CD14-positive monocyte (primary cell): ENCODE measurements around the gene ZNF500. TPM values are rescaled to one million over a fixed set of nuclear protein-coding genes. Genes with fewer than 3 reads are reported as not detected.

ENCODE experiments used
- DNase-seq, 3 donors: peaks; one replicate each; pipeline ENCODE4 v3.0.0-alpha.2; 2011 to 2022
- H2AFZ ChIP-seq: 2 replicates; pipeline ENCODE4 v1.6.0; 2012; ENCODE audit warnings: mild to moderate bottlenecking, low read depth, low read length, inconsistent platforms; ENCODE audit not compliant: insufficient read depth, poor library complexity, severe bottlenecking
- H3K27ac ChIP-seq, 2 donors: 1 replicate in 1 of 2; 2 replicates in 1 of 2; pipeline ENCODE4 v1.5.1; 2012 to 2013; ENCODE audit warnings: low read length in 2 of 2, control low read depth in 1 of 2, inconsistent platforms in 1 of 2, low read depth in 1 of 2, mild to moderate bottlenecking in 1 of 2
- H3K27me3 ChIP-seq, 2 donors: one replicate each; pipeline versions ENCODE4 v1.6.0 to v1.6.1; 2011 to 2013; ENCODE audit warnings: low read length in 2 of 2; ENCODE audit not compliant: control insufficient read depth in 2 of 2, insufficient read depth in 2 of 2
- H3K36me3 ChIP-seq, 2 donors: replicated peaks in 1 of 2; 1 replicate in 1 of 2; 2 replicates in 1 of 2; pipeline versions ENCODE4 v1.5.1 to v1.6.1; 2012 to 2013; ENCODE audit warnings: low read length in 2 of 2, control low read depth in 1 of 2, inconsistent platforms in 1 of 2, mild to moderate bottlenecking in 1 of 2; ENCODE audit not compliant: insufficient read depth in 2 of 2, control insufficient read depth in 1 of 2
- H3K4me1 ChIP-seq, 2 donors: 1 replicate in 1 of 2; 2 replicates in 1 of 2; pipeline versions ENCODE4 v1.5.1 to v1.6.1; 2012 to 2013; ENCODE audit warnings: low read length in 2 of 2, control low read depth in 1 of 2, inconsistent platforms in 1 of 2, mild to moderate bottlenecking in 1 of 2, moderate library complexity in 1 of 2; ENCODE audit not compliant: insufficient read depth in 2 of 2, control insufficient read depth in 1 of 2
- H3K4me2 ChIP-seq: replicated peaks from 2 replicates; pipeline ENCODE3; 2012; ENCODE audit warnings: low read length, moderate library complexity, mild to moderate bottlenecking; ENCODE audit not compliant: poor library complexity, severe bottlenecking; ENCODE audit errors: extremely low read depth
- H3K4me3 ChIP-seq, 3 experiments: fragments of 200-600 bp in 1 of 3; sonication (generic) in 1 of 3; replicated peaks in 1 of 3; 1 replicate in 2 of 3; 2 replicates in 1 of 3; pipeline ENCODE4 v1.5.1; 2011 to 2013; ENCODE audit warnings: low read length in 3 of 3, mild to moderate bottlenecking in 3 of 3, control low read depth in 2 of 3, low read depth in 2 of 3, inconsistent platforms in 1 of 3, moderate library complexity in 1 of 3
- H3K79me2 ChIP-seq: 2 replicates; pipeline ENCODE4 v1.6.0; 2012; ENCODE audit warnings: mild to moderate bottlenecking, control low read depth, inconsistent platforms, low read length, moderate library complexity; ENCODE audit not compliant: insufficient read depth
- H3K9ac ChIP-seq: 2 replicates; pipeline ENCODE4 v1.6.0; 2017; ENCODE audit warnings: low read length, mild to moderate bottlenecking; ENCODE audit not compliant: insufficient read depth, poor library complexity, severe bottlenecking
- H3K9me3 ChIP-seq, 2 donors: replicated peaks in 1 of 2; 1 replicate in 1 of 2; 2 replicates in 1 of 2; pipeline versions ENCODE4 v1.5.1 to v1.6.1; 2012 to 2013; ENCODE audit warnings: low read length in 2 of 2, control low read depth in 1 of 2; ENCODE audit not compliant: control insufficient read depth in 1 of 2, insufficient read depth in 1 of 2
- H4K20me1 ChIP-seq: 2 replicates; pipeline ENCODE4 v1.6.0; 2012; ENCODE audit warnings: mild to moderate bottlenecking, low read length, control low read depth, moderate library complexity; ENCODE audit not compliant: insufficient read depth
- H3K27ac Mint-ChIP-seq, 7 donors: one replicate each; pipeline ENCODE4 v1.8.0; 2020; ENCODE audit warnings: mild to moderate bottlenecking in 7 of 7, mixed read lengths in 7 of 7, moderate library complexity in 6 of 7, inconsistent platforms in 2 of 7
- H3K27me3 Mint-ChIP-seq, 3 donors: one replicate each; pipeline ENCODE4 v1.8.0; 2021 to 2022; ENCODE audit warnings: low read depth in 3 of 3, mild to moderate bottlenecking in 3 of 3, mixed read lengths in 3 of 3, moderate library complexity in 3 of 3, inconsistent platforms in 1 of 3
- H3K36me3 Mint-ChIP-seq, 2 donors: one replicate each; pipeline ENCODE4 v1.8.0; 2020; ENCODE audit warnings: mixed read lengths in 2 of 2, inconsistent platforms in 1 of 2, mild to moderate bottlenecking in 1 of 2
- H3K4me1 Mint-ChIP-seq: one replicate; pipeline ENCODE4 v1.8.0; 2020; ENCODE audit warnings: mild to moderate bottlenecking, mixed read lengths
- H3K4me3 Mint-ChIP-seq, 2 donors: one replicate each; pipeline ENCODE4 v1.8.0; 2020; ENCODE audit warnings: mild to moderate bottlenecking in 2 of 2, mixed read lengths in 2 of 2, moderate library complexity in 1 of 2
- H3K9me3 Mint-ChIP-seq, 7 donors: one replicate each; pipeline ENCODE4 v1.8.0; 2020 to 2022; ENCODE audit warnings: mixed read lengths in 7 of 7, mild to moderate bottlenecking in 6 of 7, moderate library complexity in 6 of 7, inconsistent platforms in 2 of 7
- WGBS: methylation state at CpG from one replicate; pipeline ENCODE4 v1.1.5; 2013; ENCODE audit warnings: missing lambda C conversion rate; ENCODE audit not compliant: insufficient coverage; 5-methylcytosine and 5-hydroxymethylcytosine counted together
- intact Hi-C, 2 donors: fragments of 100-400 bp; cut with micrococcal nuclease; formaldehyde crosslinking; loops; one replicate each; pipeline versions ENCODE4 v1.15.0 to v1.15.1; 2023
- polyA plus RNA-seq, 3 donors: library from polyadenylated mRNA; depleted of rRNA in 1 of 3; unstranded in 2 of 3; stranded (reverse) in 1 of 3; fragments of 300-500 nt in 2 of 3; fragments of >200 nt in 1 of 3; fragmentation: Illumina TruSeq in 2 of 3; gene quantifications; 1 replicate in 2 of 3; 2 replicates in 1 of 3; pipeline ENCODE4 v1.2.3, GENCODE V29; 2012 to 2021
- TF ChIP-seq, protein P1 (sequence below): fragments of 200-600 bp; IDR thresholded peaks from one replicate; pipeline ENCODE4 v1.8.0; 2022; ENCODE audit warnings: antibody characterized with exemption, mild to moderate bottlenecking

The ZNF500 gene
- polyA plus RNA-seq, 3 donors = 2.4 to 5.6 (median 5.2) TPM

GRCh38 chr16:4790261-4790660 lies 23.3 kb upstream of the ZNF500 start:
- Histone ChIP-seq H3K27ac (no peak overlapping the region), H3K4me3 (no peak overlapping the region), H3K4me2 (no peak overlapping the region), H3K36me3 (no peaks in the 10 kb centered on the region), H2AFZ (no peak overlapping the region), H3K4me1 (no peaks in the 10 kb centered on the region), H3K27me3 (no peaks in the 10 kb centered on the region), H3K79me2 (no peaks in the 10 kb centered on the region), H3K9ac (no peak overlapping the region), H4K20me1 (no peaks in the 10 kb centered on the region), H3K9me3 (no peaks in the 10 kb centered on the region)
- Mint-ChIP-seq H3K9me3 (peaks cover 0 to 2% (median 0%) of the 10 kb centered on the region in 7 donors), H3K27me3 (peaks cover 0 to 7% (median 5%) of the 10 kb centered on the region in 3 donors), H3K4me1 (peaks cover 3% of the 10 kb centered on the region), H3K4me3 (no peak overlapping the region), H3K27ac (no peak overlapping the region), H3K36me3 (peaks cover 0 to under 1% of the 10 kb centered on the region in 2 donors)
- intact Hi-C loops = no loop called here
- DNase-seq = no peak
- WGBS = 92% methylated on average over 7 of the region's 10 CpGs
- TF ChIP-seq, protein P1, sequence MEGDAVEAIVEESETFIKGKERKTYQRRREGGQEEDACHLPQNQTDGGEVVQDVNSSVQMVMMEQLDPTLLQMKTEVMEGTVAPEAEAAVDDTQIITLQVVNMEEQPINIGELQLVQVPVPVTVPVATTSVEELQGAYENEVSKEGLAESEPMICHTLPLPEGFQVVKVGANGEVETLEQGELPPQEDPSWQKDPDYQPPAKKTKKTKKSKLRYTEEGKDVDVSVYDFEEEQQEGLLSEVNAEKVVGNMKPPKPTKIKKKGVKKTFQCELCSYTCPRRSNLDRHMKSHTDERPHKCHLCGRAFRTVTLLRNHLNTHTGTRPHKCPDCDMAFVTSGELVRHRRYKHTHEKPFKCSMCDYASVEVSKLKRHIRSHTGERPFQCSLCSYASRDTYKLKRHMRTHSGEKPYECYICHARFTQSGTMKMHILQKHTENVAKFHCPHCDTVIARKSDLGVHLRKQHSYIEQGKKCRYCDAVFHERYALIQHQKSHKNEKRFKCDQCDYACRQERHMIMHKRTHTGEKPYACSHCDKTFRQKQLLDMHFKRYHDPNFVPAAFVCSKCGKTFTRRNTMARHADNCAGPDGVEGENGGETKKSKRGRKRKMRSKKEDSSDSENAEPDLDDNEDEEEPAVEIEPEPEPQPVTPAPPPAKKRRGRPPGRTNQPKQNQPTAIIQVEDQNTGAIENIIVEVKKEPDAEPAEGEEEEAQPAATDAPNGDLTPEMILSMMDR = no peak

GRCh38 chr16:4788910-4789309 lies 21.9 kb upstream of the ZNF500 start:
- Histone ChIP-seq H3K4me2 (no peak overlapping the region), H3K27me3 (no peaks in the 10 kb centered on the region), H3K4me1 (no peaks in the 10 kb centered on the region), H3K79me2 (no peaks in the 10 kb centered on the region), H3K36me3 (no peaks in the 10 kb centered on the region), H3K9ac (no peak overlapping the region), H3K9me3 (no peaks in the 10 kb centered on the region), H3K27ac (no peak overlapping the region), H4K20me1 (no peaks in the 10 kb centered on the region), H3K4me3 (no peak overlapping the region), H2AFZ (no peak overlapping the region)
- Mint-ChIP-seq H3K27ac (no peak overlapping the region), H3K9me3 (peaks cover 0 to 2% (median 0%) of the 10 kb centered on the region in 7 donors), H3K4me3 (no peak overlapping the region), H3K27me3 (peaks cover 1 to 9% (median 5%) of the 10 kb centered on the region in 3 donors), H3K4me1 (peaks cover 3% of the 10 kb centered on the region), H3K36me3 (no peaks in the 10 kb centered on the region)
- intact Hi-C loops = no loop called here
- TF ChIP-seq, protein P1 = no peak
- no peak for DNase-seq
- no CpG with 5 or more reads among the region's 7 CpGs for WGBS
